SW 1271 (cell line): ENCODE data around the gene TMEM184B.
"Not testable (repeated sequence)": the region's sequence is repeated elsewhere in the genome, so short reads cannot be mapped to it uniquely, and the experiment has no call there.

Experiments used
- DNase-seq, 2 experiments: peaks; one replicate each; lab custom pipeline; 2025; lab: John Stamatoyannopoulos, UW

Gene TMEM184B

GRCh38 chr22:38249301-38249700 is 23.5 kb downstream of the TMEM184B start:
- no peak for DNase-seq

GRCh38 chr22:38248280-38248679 is 24.5 kb downstream of the TMEM184B start:
- no peak for DNase-seq

GRCh38 chr22:38247713-38248112 is 25.1 kb downstream of the TMEM184B start:
- DNase-seq, result no peak

GRCh38 chr22:38246692-38247091 is 26.1 kb downstream of the TMEM184B start:
- no peak for DNase-seq

GRCh38 chr22:38246046-38246658 is 26.7 kb downstream of the TMEM184B start:
- no peak for DNase-seq

GRCh38 chr22:38244106-38244505 is 28.7 kb downstream of the TMEM184B start:
- no peak for DNase-seq

- no peak for DNase-seq
Measured at GRCh38 chr22:38243007-38243765, 29.6 kb downstream of the TMEM184B start.

- DNase-seq, result peak in 1 of 2 experiments; percentile 23
Measured at GRCh38 chr22:38240734-38241252, 32.0 kb downstream of the TMEM184B start.

GRCh38 chr22:38239101-38239761 is 33.6 kb downstream of the TMEM184B start:
- DNase-seq, result peak; percentile 43 to 45

GRCh38 chr22:38238519-38239071 is 34.2 kb downstream of the TMEM184B start:
- DNase-seq, result no peak

GRCh38 chr22:38236786-38237185 is 36.0 kb downstream of the TMEM184B start:
- no peak for DNase-seq

GRCh38 chr22:38235240-38235850 is 37.5 kb downstream of the TMEM184B start:
- DNase-seq, result no peak

GRCh38 chr22:38233856-38234255 is 39.0 kb downstream of the TMEM184B start:
- DNase-seq, result not testable (repeated sequence)

- DNase-seq, result no peak
Measured at GRCh38 chr22:38233427-38233826, 39.4 kb downstream of the TMEM184B start.

GRCh38 chr22:38232196-38232595 is 40.6 kb downstream of the TMEM184B start:
- no peak for DNase-seq

GRCh38 chr22:38230916-38231315 is 41.9 kb downstream of the TMEM184B start:
- no peak for DNase-seq

- DNase-seq, result no peak
Measured at GRCh38 chr22:38230108-38230825, 42.5 kb downstream of the TMEM184B start.

GRCh38 chr22:38228873-38229740 is 43.7 kb downstream of the TMEM184B start:
- DNase-seq, result peak in 1 of 2 experiments; percentile 41

- no peak for DNase-seq
Measured at GRCh38 chr22:38228326-38228872, 44.4 kb downstream of the TMEM184B start.
